BJ (cell line): Measurements from ENCODE around the gene KCNQ1OT1. TPM values are rescaled to one million over a fixed set of nuclear protein-coding genes. Genes with fewer than 3 reads are reported as not detected.

Experiments
- CTCF ChIA-PET: fragments of 350-600 bp; formaldehyde crosslinking; extraction: SDS; loops from one replicate; lab custom pipeline; 2021; ENCODE audit warnings: antibody characterized with exemption, inconsistent platforms; lab: Yijun Ruan, JAX
- POLR2A ChIA-PET: fragments of 300-600 bp; sonication (Branson Sonifier 250); formaldehyde crosslinking; extraction: SDS; loops from one replicate; lab custom pipeline; 2021; ENCODE audit warnings: antibody characterized with exemption; lab: Charles Lee
- DNase-seq: peaks from one replicate; pipeline ENCODE4 v3.0.0-alpha.2; 2011; ENCODE audit warnings: low read depth
- H3K27me3 ChIP-seq: 2 replicates; pipeline ENCODE4 v1.6.0; 2011; ENCODE audit warnings: low read length; ENCODE audit not compliant: control insufficient read depth, insufficient read depth
- H3K36me3 ChIP-seq: 2 replicates; pipeline ENCODE4 v1.5.1; 2011; ENCODE audit warnings: low read length; ENCODE audit not compliant: control insufficient read depth, insufficient read depth
- H3K4me3 ChIP-seq: 2 replicates; pipeline ENCODE4 v1.5.1; 2011; ENCODE audit warnings: low read depth, mild to moderate bottlenecking, control low read depth, low read length
- CTCF ChIP-seq: IDR thresholded peaks from 2 replicates; pipeline ENCODE4 v1.5.1; 2011; ENCODE audit warnings: low read depth, mild to moderate bottlenecking, control low read depth, inconsistent platforms, low read length, moderate library complexity; ENCODE audit not compliant: insufficient read depth
- polyA plus RNA-seq: library from polyadenylated mRNA; depleted of rRNA; stranded (reverse); fragments of >200 nt; gene quantifications from 2 replicates; pipeline ENCODE4 v1.2.3, GENCODE V29; 2011

Gene KCNQ1OT1
- polyA plus RNA-seq, 1 experiment = 0.16 TPM

GRCh38 chr11:2711161-2711560 lies 11.4 kb upstream of the KCNQ1OT1 start:
- Histone ChIP-seq H3K27me3 (peaks cover 20% of the 10 kb centered on the region), H3K4me3 (no peak overlapping the region), H3K36me3 (no peaks in the 10 kb centered on the region)
- DNase-seq = no peak
- ChIA-PET CTCF (no interaction called here), POLR2A (no interaction called here)
- no peak for TF ChIP-seq CTCF

- H3K4me3 ChIP-seq = no peak overlapping the region
- POLR2A ChIA-PET = no interaction called here
These were observed 9.6 kb upstream of the KCNQ1OT1 start for GRCh38 chr11:2709429-2709828.

GRCh38 chr11:2708757-2709281 lies 9.0 kb upstream of the KCNQ1OT1 start:
- ChIA-PET CTCF (interaction anchor here (0.9 to 1.7 kb wide), 2 partner anchors 33 to 176 kb away, joined by 3 read pairs; no protein-coding TSS in a partner anchor), POLR2A (no interaction called here)
- H3K36me3 ChIP-seq = no peaks in the 10 kb centered on the region
- H3K27me3 ChIP-seq = peaks cover 18% of the 10 kb centered on the region
- no peak for DNase-seq
- TF ChIP-seq CTCF = no peak
- no peak overlapping the region for H3K4me3 ChIP-seq

More at GRCh38 chr11:2709429-2709828, 9.6 kb upstream of the KCNQ1OT1 start:
- DNase-seq = no peak
- CTCF ChIA-PET = interaction anchor here (0.9 kb wide), 1 partner anchor 33 kb away, joined by 3 read pairs; no protein-coding TSS in a partner anchor
- peaks cover 20% of the 10 kb centered on the region for H3K27me3 ChIP-seq
- no peaks in the 10 kb centered on the region for H3K36me3 ChIP-seq
- no peak for TF ChIP-seq CTCF

GRCh38 chr11:2708151-2708581 lies 8.4 kb upstream of the KCNQ1OT1 start:
- no peak overlapping the region for H3K4me3 ChIP-seq
- CTCF ChIA-PET = interaction anchor here (1.7 kb wide), 1 partner anchor 175 kb away, joined by 3 read pairs; no protein-coding TSS in a partner anchor

GRCh38 chr11:2707736-2708135 lies 7.9 kb upstream of the KCNQ1OT1 start:
- no peak for TF ChIP-seq CTCF
- Histone ChIP-seq H3K4me3 (no peak overlapping the region), H3K27me3 (peaks cover 18% of the 10 kb centered on the region), H3K36me3 (no peaks in the 10 kb centered on the region)
- no peak for DNase-seq
- ChIA-PET CTCF (interaction anchor here (0.7 to 1.7 kb wide), 2 partner anchors 29 to 175 kb away, joined by 3 read pairs; no protein-coding TSS in a partner anchor), POLR2A (no interaction called here)

More at GRCh38 chr11:2708151-2708581, 8.4 kb upstream of the KCNQ1OT1 start:
- no peaks in the 10 kb centered on the region for H3K36me3 ChIP-seq
- POLR2A ChIA-PET = no interaction called here
- H3K27me3 ChIP-seq = peaks cover 19% of the 10 kb centered on the region
- no peak for DNase-seq
- no peak for TF ChIP-seq CTCF
